Inflammatory macrophage treated with lipopolysaccharide for 1 hour (primary cell): ENCODE results near the gene EPB41L5.

Experiments used
- DNase-seq, 2 donors: peaks; one replicate each; pipeline ENCODE4 v3.0.0-alpha.2; 2020 to 2022

Gene EPB41L5

GRCh38 chr2:120204945-120205670, 192.2 kb downstream of the EPB41L5 start:
- no peak for DNase-seq

- DNase-seq = no peak
Observed at GRCh38 chr2:120206022-120206581, 193.2 kb downstream of the EPB41L5 start.

- no peak for DNase-seq
Observed at GRCh38 chr2:120208381-120209353, 195.8 kb downstream of the EPB41L5 start.

GRCh38 chr2:120209427-120210269, 196.8 kb downstream of the EPB41L5 start:
- no peak for DNase-seq

GRCh38 chr2:120210270-120210693, 197.4 kb downstream of the EPB41L5 start:
- DNase-seq = peak; percentile 48 to 77

- no peak for DNase-seq
Observed at GRCh38 chr2:120218181-120218580, 205.3 kb downstream of the EPB41L5 start.

GRCh38 chr2:120219291-120219690, 206.4 kb downstream of the EPB41L5 start:
- DNase-seq = no peak

GRCh38 chr2:120219766-120220165, 206.9 kb downstream of the EPB41L5 start:
- no peak for DNase-seq

GRCh38 chr2:120220756-120221155, 207.9 kb downstream of the EPB41L5 start:
- no peak for DNase-seq

GRCh38 chr2:120221616-120222015, 208.7 kb downstream of the EPB41L5 start:
- no peak for DNase-seq

- no peak for DNase-seq
Observed at GRCh38 chr2:120222186-120223033, 209.5 kb downstream of the EPB41L5 start.

GRCh38 chr2:120223034-120223912, 210.4 kb downstream of the EPB41L5 start, which contains the start of gene TMEM185B:
Gene TMEM185B, minus strand, starts transcription at chr2:120223400. Its CDS starts 424 bp downstream, at chr2:120222976.
- DNase-seq = peak; percentile 88 to 92

GRCh38 chr2:120224256-120224655, 211.4 kb downstream of the EPB41L5 start:
- DNase-seq = no peak

- no peak for DNase-seq
Observed at GRCh38 chr2:120224735-120225548, 212.1 kb downstream of the EPB41L5 start.

- DNase-seq = no peak
Observed at GRCh38 chr2:120225549-120226065, 212.7 kb downstream of the EPB41L5 start.

GRCh38 chr2:120226316-120226715, 213.4 kb downstream of the EPB41L5 start:
- no peak for DNase-seq

- DNase-seq = no peak
Observed at GRCh38 chr2:120227111-120227991, 214.5 kb downstream of the EPB41L5 start.

GRCh38 chr2:120228503-120228902, 215.6 kb downstream of the EPB41L5 start:
- no peak for DNase-seq
